Endothelial cell of umbilical vein (primary cell): ENCODE data around the gene TMEM59L. TPM values are rescaled to one million over a fixed set of nuclear protein-coding genes. Genes with fewer than 3 reads are reported as not detected.

ENCODE experiments used
- BruUV-seq: library from RNA; stranded (reverse); fragments of 400-500 nt; replicated peaks from 2 replicates; lab custom pipeline; 2021; lab: Mats Ljungman, UMichigan
- CTCF ChIA-PET: fragments of 300-600, 350-600 bp; sonication (Branson Sonifier 250); formaldehyde crosslinking; loops from one replicate; lab custom pipeline; 2021; ENCODE audit warnings: antibody characterized with exemption, inconsistent platforms; lab: Charles Lee
- POLR2A ChIA-PET: fragments of 300-600, 350-600 bp; sonication (Branson Sonifier 250); formaldehyde crosslinking; loops from one replicate; lab custom pipeline; 2021; ENCODE audit warnings: antibody characterized with exemption, inconsistent platforms; lab: Charles Lee
- DNase-seq: peaks from one replicate; pipeline ENCODE4 v3.0.0-alpha.2; 2011; ENCODE audit warnings: low read depth, low spot score
- FAIRE-seq: peaks from 2 replicates; lab custom pipeline; 2011; peaks lifted over from hg19 to GRCh38; lab: Jason Lieb, UNC
- H2AFZ ChIP-seq: 2 replicates; pipeline ENCODE4 v1.6.0; 2012; ENCODE audit warnings: low read depth, low read length, control low read depth, inconsistent platforms
- H3K27ac ChIP-seq: 2 replicates; pipeline ENCODE4 v1.5.1; 2011; ENCODE audit warnings: low read depth, mild to moderate bottlenecking, control low read depth, low read length, moderate library complexity; ENCODE audit not compliant: insufficient read depth
- H3K27me3 ChIP-seq, 2 experiments: 2 replicates each; pipeline versions ENCODE4 v1.6.0 to v1.6.1; 2011; ENCODE audit warnings: low read length in 2 of 2, mixed read lengths in 1 of 2; ENCODE audit not compliant: control insufficient read depth in 2 of 2, insufficient read depth in 2 of 2
- H3K36me3 ChIP-seq, 2 experiments: 2 replicates in 1 of 2; 3 replicates in 1 of 2; pipeline ENCODE4 v1.5.1; 2011; ENCODE audit warnings: low read length in 2 of 2, mild to moderate bottlenecking in 1 of 2, moderate library complexity in 1 of 2; ENCODE audit not compliant: control insufficient read depth in 2 of 2, insufficient read depth in 2 of 2; ENCODE audit errors: extremely low read depth in 1 of 2
- H3K4me1 ChIP-seq: 3 replicates; pipeline ENCODE4 v1.5.1; 2011; ENCODE audit warnings: mild to moderate bottlenecking, low read length; ENCODE audit not compliant: control insufficient read depth, insufficient read depth; ENCODE audit errors: extremely low read depth
- H3K4me2 ChIP-seq: 2 replicates; pipeline ENCODE4 v1.6.1; 2011; ENCODE audit warnings: low read length, control low read depth, mixed read lengths; ENCODE audit not compliant: insufficient read depth
- H3K4me3 ChIP-seq, 3 experiments: fragments of 200-600 bp in 1 of 3; sonication (generic), shearing (Covaris generic) in 1 of 3; replicated peaks in 1 of 3; 2 replicates each; pipeline ENCODE4 v1.5.1; 2011 to 2016; ENCODE audit warnings: control low read depth in 3 of 3, low read length in 3 of 3, mild to moderate bottlenecking in 2 of 3, inconsistent platforms in 1 of 3, low read depth in 1 of 3, moderate library complexity in 1 of 3; ENCODE audit not compliant: insufficient read depth in 1 of 3
- H3K79me2 ChIP-seq: 2 replicates; pipeline ENCODE4 v1.6.0; 2012; ENCODE audit warnings: low read length, inconsistent platforms; ENCODE audit not compliant: control insufficient read depth, insufficient read depth
- H3K9ac ChIP-seq: replicated peaks from 2 replicates; pipeline ENCODE3; 2011; ENCODE audit warnings: low read length, control low read depth; ENCODE audit not compliant: insufficient read depth; ENCODE audit errors: extremely low read depth
- H3K9me1 ChIP-seq: replicated peaks from 3 replicates; pipeline ENCODE4 v1.6.0; 2011; ENCODE audit warnings: mild to moderate bottlenecking, low read length; ENCODE audit not compliant: control insufficient read depth, insufficient read depth; ENCODE audit errors: extremely low read depth
- H3K9me3 ChIP-seq: replicated peaks from 2 replicates; pipeline ENCODE4 v1.5.1; 2012; ENCODE audit warnings: low read length, inconsistent platforms; ENCODE audit not compliant: control insufficient read depth, insufficient read depth
- H4K20me1 ChIP-seq: replicated peaks from 2 replicates; pipeline ENCODE3; 2011; ENCODE audit warnings: mild to moderate bottlenecking, low read length; ENCODE audit not compliant: control insufficient read depth, insufficient read depth; ENCODE audit errors: extremely low read depth
- EZH2 ChIP-seq: IDR thresholded peaks from 2 replicates; pipeline ENCODE4 v1.6.1; 2012; ENCODE audit warnings: borderline replicate concordance, low read depth, mild to moderate bottlenecking, moderate library complexity, low read length, inconsistent platforms; ENCODE audit not compliant: severe bottlenecking
- GATA2 ChIP-seq: IDR thresholded peaks from 2 replicates; pipeline ENCODE4 v1.7.0; 2011; ENCODE audit warnings: low read depth, mild to moderate bottlenecking, moderate library complexity, mixed read lengths, low read length; ENCODE audit not compliant: insufficient read length, insufficient read depth
- JUN ChIP-seq: IDR thresholded peaks from 2 replicates; pipeline ENCODE4 v1.6.1; 2011; ENCODE audit warnings: borderline replicate concordance, low read depth; ENCODE audit not compliant: insufficient read length, insufficient read depth
- MYC ChIP-seq: IDR thresholded peaks from one replicate; pipeline ENCODE4 v1.6.1; 2011; ENCODE audit warnings: mild to moderate bottlenecking, low read depth, low read length
- POLR2AphosphoS5 ChIP-seq: IDR thresholded peaks from 2 replicates; pipeline ENCODE4 v1.6.1; 2012; ENCODE audit warnings: low read depth, mild to moderate bottlenecking, control low read depth, low read length, moderate library complexity; ENCODE audit not compliant: insufficient read depth
- dilution Hi-C: fragments of 300-500 bp; cut with MboI; formaldehyde crosslinking; loops from one replicate; pipeline ENCODE4 v1.15.0; 2019; ENCODE audit warnings: low sequenced_read_pairs; ENCODE audit not compliant: extremely low pct_ligation_motif_present
- intact Hi-C: fragments of 100-400 bp; cut with micrococcal nuclease; formaldehyde crosslinking; loops from one replicate; pipeline ENCODE4 v1.10.0; 2022
- polyA plus RNA-seq, 4 experiments: library from polyadenylated mRNA; depleted of rRNA in 3 of 4; stranded (reverse) in 3 of 4; unstranded in 1 of 4; fragments of >200 nt; gene quantifications; 2 replicates each; pipeline versions ENCODE4 v1.2.1 to v1.2.3, GENCODE V29; 2011 to 2012; ENCODE audit warnings: missing spikeins in 1 of 4
- total RNA-seq: library from RNA; stranded (reverse); gene quantifications from 2 replicates; pipeline ENCODE4 v1.2.3, GENCODE V29; 2021
- TF ChIP-seq, protein P1 (sequence below): IDR thresholded peaks from 2 replicates; pipeline ENCODE4 v1.6.1; 2011; ENCODE audit not compliant: insufficient read depth, insufficient read length
- TF ChIP-seq, protein P2 (sequence below), 2 donors: IDR thresholded peaks; 1 replicate in 1 of 2; 2 replicates in 1 of 2; pipeline ENCODE4 v1.5.1; 2011; ENCODE audit warnings: low read length in 2 of 2, mild to moderate bottlenecking in 2 of 2, moderate library complexity in 2 of 2, control low read depth in 1 of 2, inconsistent platforms in 1 of 2, low read depth in 1 of 2; ENCODE audit not compliant: insufficient read depth in 1 of 2; ENCODE audit errors: extremely low read depth in 1 of 2

TMEM59L gene
- total and polyA plus RNA-seq, 2 donors (not counting 3 experiments of a cell fraction or from before 2014, with no cell fraction given): 0.43 to 0.97 TPM

DNA sequence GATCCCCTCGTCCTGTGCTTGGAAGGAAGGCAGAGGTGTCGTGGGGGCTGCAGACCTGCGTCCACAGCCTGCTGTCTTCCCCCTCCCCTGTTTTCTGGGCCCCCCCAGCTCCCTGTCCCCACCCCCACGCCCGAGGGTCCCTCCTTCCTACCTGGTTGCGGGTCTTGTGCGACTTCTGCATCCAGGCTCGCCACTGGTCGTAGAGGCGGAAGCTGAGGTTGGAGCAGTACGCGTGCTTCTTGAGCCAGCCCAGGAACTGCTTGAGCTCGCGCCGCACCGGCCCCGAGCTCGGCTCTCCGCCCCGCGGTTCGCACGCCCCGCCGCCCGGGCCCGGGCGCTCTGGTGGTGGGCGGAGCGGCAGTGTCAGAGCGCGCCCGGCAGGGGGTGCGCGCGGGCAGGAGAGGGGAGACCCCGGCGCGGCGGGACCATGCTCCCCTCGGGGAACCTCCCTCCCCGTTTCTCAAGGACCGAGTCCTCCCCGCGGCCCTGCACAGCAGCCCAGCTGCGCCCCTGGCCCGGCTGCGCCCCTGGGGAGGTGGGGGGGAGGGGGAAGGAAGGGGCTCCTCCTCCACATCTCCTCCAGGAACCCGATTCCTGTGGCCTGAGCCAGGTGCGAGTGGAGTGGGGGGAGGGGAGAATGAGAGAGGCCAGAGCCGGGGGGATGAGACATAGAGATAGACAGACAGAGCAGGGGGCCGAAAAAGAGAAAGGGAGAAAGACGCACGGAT is 18.4 kb upstream of the TMEM59L start:
- no peaks in the 10 kb centered on the region for H3K79me2 ChIP-seq

More for the DNA sequence above, 18.4 kb upstream of the TMEM59L start:
- Histone ChIP-seq H3K9me3 (no peaks in the 10 kb centered on the region), H3K27me3 (no peaks in the 10 kb centered on the region), H4K20me1 (no peaks in the 10 kb centered on the region), H2AFZ (peak overlapping the region; percentile 55), H3K4me2 (peak overlapping the region; percentile 41), H3K36me3 (peaks cover 0 to 2% of the 10 kb centered on the region in 2 experiments), H3K4me1 (peaks cover 12% of the 10 kb centered on the region), H3K27ac (no peak overlapping the region), H3K9me1 (no peaks in the 10 kb centered on the region), H3K4me3 (peak overlapping the region in 2 of 3 experiments; percentile 14 to 25), H3K9ac (no peak overlapping the region)
- no peak for TF ChIP-seq GATA2
- TF ChIP-seq, protein P1, sequence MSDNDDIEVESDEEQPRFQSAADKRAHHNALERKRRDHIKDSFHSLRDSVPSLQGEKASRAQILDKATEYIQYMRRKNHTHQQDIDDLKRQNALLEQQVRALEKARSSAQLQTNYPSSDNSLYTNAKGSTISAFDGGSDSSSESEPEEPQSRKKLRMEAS: peak; percentile 17
- no peak for TF ChIP-seq EZH2
- TF ChIP-seq JUN: no peak
- no peak for TF ChIP-seq MYC
- peak; percentile 65 for TF ChIP-seq POLR2AphosphoS5
- TF ChIP-seq, protein P2, sequence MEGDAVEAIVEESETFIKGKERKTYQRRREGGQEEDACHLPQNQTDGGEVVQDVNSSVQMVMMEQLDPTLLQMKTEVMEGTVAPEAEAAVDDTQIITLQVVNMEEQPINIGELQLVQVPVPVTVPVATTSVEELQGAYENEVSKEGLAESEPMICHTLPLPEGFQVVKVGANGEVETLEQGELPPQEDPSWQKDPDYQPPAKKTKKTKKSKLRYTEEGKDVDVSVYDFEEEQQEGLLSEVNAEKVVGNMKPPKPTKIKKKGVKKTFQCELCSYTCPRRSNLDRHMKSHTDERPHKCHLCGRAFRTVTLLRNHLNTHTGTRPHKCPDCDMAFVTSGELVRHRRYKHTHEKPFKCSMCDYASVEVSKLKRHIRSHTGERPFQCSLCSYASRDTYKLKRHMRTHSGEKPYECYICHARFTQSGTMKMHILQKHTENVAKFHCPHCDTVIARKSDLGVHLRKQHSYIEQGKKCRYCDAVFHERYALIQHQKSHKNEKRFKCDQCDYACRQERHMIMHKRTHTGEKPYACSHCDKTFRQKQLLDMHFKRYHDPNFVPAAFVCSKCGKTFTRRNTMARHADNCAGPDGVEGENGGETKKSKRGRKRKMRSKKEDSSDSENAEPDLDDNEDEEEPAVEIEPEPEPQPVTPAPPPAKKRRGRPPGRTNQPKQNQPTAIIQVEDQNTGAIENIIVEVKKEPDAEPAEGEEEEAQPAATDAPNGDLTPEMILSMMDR (IDR thresholded peaks at IDR 0.05; ENCODE audit: extremely low read depth in 1 of 2, insufficient read depth in 1 of 2, low read depth in 1 of 2, low read length in 2 of 2): peak; percentile 71 to 90
- dilution Hi-C loops: no loop called here
- ChIA-PET POLR2A (interaction anchor here (0.9 kb wide), 1 partner anchor 74 kb away, joined by 5 read pairs; no protein-coding TSS in a partner anchor), CTCF (interaction anchor here (0.6 to 4.4 kb wide), 41 partner anchors 9 to 393 kb away, joined by 3 to 65 read pairs (median 4); partner anchors contain the start of genes COMP, DDX49, UBA52 and UPF1)
- BruUV-seq: no TSS peak
- intact Hi-C loops: loop anchor here (1.0 kb wide), 4 partner anchors 81 to 325 kb away; partner anchors contain the start of genes COPE and DDX49
- peak; percentile 80 for DNase-seq
- peak; percentile 76 for FAIRE-seq
